ENCODE results near the gene GTF2H4.
"Not testable (repeated sequence)": the region's sequence is repeated elsewhere in the genome, so short reads cannot be mapped to it uniquely, and the experiment has no call there.

Gene GTF2H4

DNA sequence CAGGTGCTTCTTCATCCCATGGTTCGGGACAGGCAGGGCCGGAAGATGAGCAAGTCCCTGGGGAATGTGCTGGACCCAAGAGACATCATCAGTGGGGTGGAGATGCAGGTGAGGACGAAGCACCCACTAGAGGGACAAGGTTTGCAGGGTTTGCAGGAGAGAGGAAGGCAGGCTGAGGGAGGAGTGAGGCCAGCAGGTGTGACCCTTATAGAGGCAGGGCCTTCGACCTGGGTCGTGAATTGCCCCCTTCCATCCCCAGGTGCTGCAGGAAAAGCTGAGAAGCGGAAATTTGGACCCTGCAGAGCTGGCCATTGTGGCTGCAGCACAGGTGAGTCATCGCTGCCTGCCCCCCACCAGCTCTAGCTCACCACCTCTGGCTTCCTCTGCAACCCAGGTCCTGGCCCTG is 14.4 kb downstream of the GTF2H4 start:
- no peak for DNase-seq (ENCODE audit: extremely low read depth, insufficient read length)
- H3K36me3 ChIP-seq (ENCODE audit: control insufficient read depth, insufficient read depth, low read length), result peaks cover 50% of the 10 kb centered on the region
- H3K27me3 ChIP-seq (replicated peaks; ENCODE audit: control insufficient read depth, insufficient read depth, low read length), result no peaks in the 10 kb centered on the region
- TF ChIP-seq, protein P1, sequence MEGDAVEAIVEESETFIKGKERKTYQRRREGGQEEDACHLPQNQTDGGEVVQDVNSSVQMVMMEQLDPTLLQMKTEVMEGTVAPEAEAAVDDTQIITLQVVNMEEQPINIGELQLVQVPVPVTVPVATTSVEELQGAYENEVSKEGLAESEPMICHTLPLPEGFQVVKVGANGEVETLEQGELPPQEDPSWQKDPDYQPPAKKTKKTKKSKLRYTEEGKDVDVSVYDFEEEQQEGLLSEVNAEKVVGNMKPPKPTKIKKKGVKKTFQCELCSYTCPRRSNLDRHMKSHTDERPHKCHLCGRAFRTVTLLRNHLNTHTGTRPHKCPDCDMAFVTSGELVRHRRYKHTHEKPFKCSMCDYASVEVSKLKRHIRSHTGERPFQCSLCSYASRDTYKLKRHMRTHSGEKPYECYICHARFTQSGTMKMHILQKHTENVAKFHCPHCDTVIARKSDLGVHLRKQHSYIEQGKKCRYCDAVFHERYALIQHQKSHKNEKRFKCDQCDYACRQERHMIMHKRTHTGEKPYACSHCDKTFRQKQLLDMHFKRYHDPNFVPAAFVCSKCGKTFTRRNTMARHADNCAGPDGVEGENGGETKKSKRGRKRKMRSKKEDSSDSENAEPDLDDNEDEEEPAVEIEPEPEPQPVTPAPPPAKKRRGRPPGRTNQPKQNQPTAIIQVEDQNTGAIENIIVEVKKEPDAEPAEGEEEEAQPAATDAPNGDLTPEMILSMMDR (IDR thresholded peaks at IDR 0.05; ENCODE audit: insufficient read depth, low read length, poor library complexity, severe bottlenecking), result no peak
- no peak overlapping the region for H3K4me3 ChIP-seq (replicated peaks; ENCODE audit: low read depth, low read length)

DNA sequence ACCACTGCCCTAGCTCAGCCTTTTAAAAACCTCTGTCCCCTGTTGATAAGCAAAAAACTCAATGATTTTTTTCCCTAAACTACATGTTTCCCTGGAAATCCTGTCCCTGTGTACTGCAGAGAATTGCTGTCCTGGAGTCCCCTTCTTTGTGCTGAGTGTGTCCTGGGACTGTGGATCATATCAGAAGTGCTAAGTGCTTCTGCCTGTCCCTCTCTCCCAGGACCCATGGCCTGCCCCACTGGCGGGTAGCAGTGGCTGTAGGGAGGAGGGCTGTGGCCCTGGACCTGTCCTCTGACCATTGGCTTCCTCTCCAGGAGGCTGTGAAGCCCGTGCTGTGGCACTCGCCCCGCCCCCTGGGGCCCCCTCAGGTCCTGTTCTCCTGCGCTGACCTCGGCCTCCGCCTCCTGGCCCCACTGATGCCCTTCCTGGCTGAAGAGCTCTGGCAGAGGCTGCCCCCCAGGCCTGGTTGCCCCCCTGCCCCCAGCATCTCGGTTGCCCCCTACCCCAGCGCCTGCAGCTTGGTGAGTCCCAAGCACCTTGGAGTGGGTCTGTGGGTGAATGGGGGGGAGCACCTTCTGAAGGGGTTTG is 16.1 kb downstream of the GTF2H4 start:
- H3K4me3 ChIP-seq (replicated peaks; ENCODE audit: low read depth, low read length); DNase-seq (ENCODE audit: extremely low read depth, insufficient read length); H3K27me3 ChIP-seq (replicated peaks; ENCODE audit: control insufficient read depth, insufficient read depth, low read length): not testable (repeated sequence)
- peaks cover 42% of the 10 kb centered on the region for H3K36me3 ChIP-seq (ENCODE audit: control insufficient read depth, insufficient read depth, low read length)

DNA sequence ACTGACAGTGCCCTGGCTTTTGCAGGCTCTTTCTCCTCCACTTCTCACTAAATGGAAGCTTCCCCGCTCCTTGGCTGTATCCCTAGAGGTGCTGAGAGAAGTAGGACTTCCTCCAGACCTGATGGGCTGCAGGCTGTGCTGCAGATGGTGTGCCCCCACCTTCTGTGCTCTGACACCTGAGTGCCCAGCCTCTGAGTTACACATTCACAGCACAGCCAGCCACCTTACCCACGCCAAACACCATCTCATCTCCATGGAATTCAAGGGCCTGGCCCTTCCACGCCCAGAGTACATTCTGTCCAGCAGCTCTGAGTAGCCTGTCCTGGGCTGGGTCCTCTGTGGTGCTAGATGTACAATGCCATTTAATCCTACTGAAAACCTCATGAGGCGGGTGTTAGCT is 18.6 kb downstream of the GTF2H4 start:
- DNase-seq (ENCODE audit: extremely low read depth, insufficient read length), result no peak
- TF ChIP-seq, protein P1 (IDR thresholded peaks at IDR 0.05; ENCODE audit: insufficient read depth, low read length, poor library complexity, severe bottlenecking), result no peak
- Histone ChIP-seq H3K4me3 (replicated peaks; ENCODE audit: low read depth, low read length) (no peak overlapping the region), H3K27me3 (replicated peaks; ENCODE audit: control insufficient read depth, insufficient read depth, low read length) (no peaks in the 10 kb centered on the region), H3K36me3 (ENCODE audit: control insufficient read depth, insufficient read depth, low read length) (peaks cover 28% of the 10 kb centered on the region)

DNA sequence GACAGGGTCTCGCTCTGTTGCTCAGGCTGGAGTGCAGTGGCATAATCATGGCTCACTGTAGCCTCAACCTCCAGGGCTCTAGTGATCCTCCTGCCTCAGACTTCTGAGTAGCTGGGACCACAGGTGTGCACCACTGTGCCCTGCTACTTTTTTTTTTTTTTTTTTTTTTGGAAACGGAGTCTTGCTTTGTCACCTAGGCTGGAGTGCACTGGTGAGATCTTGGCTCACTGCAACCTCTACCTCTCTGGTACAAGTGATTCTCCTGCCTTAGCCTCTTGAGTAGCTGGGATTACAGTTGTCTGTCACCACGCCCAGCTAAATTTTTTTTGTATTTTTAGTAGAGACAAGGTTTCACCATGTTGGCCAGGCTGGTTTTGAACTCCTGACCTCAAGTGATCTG is 19.1 kb downstream of the GTF2H4 start:
- H3K36me3 ChIP-seq (ENCODE audit: control insufficient read depth, insufficient read depth, low read length), result peaks cover 26% of the 10 kb centered on the region

GRCh38 chr6:30928677-30929076 is 20.7 kb downstream of the GTF2H4 start:
- TF ChIP-seq, protein P1 (IDR thresholded peaks at IDR 0.05; ENCODE audit: insufficient read depth, low read length, poor library complexity, severe bottlenecking), result no peak
- Histone ChIP-seq H3K4me3 (replicated peaks; ENCODE audit: low read depth, low read length) (no peak overlapping the region), H3K36me3 (ENCODE audit: control insufficient read depth, insufficient read depth, low read length) (peaks cover 16% of the 10 kb centered on the region), H3K27me3 (replicated peaks; ENCODE audit: control insufficient read depth, insufficient read depth, low read length) (no peaks in the 10 kb centered on the region)
- DNase-seq (ENCODE audit: extremely low read depth, insufficient read length), result no peak

More for the DNA sequence above, 19.1 kb downstream of the GTF2H4 start:
- DNase-seq (ENCODE audit: extremely low read depth, insufficient read length); H3K4me3 ChIP-seq (replicated peaks; ENCODE audit: low read depth, low read length); H3K27me3 ChIP-seq (replicated peaks; ENCODE audit: control insufficient read depth, insufficient read depth, low read length): not testable (repeated sequence)

- Histone ChIP-seq H3K4me3 (replicated peaks; ENCODE audit: low read depth, low read length) (no peak overlapping the region), H3K27me3 (replicated peaks; ENCODE audit: control insufficient read depth, insufficient read depth, low read length) (no peaks in the 10 kb centered on the region), H3K36me3 (ENCODE audit: control insufficient read depth, insufficient read depth, low read length) (peaks cover 11% of the 10 kb centered on the region)
- no peak for DNase-seq (ENCODE audit: extremely low read depth, insufficient read length)
- TF ChIP-seq, protein P1 (IDR thresholded peaks at IDR 0.05; ENCODE audit: insufficient read depth, low read length, poor library complexity, severe bottlenecking), result no peak
These were observed 22.5 kb downstream of the GTF2H4 start for GRCh38 chr6:30930506-30930905.

DNA sequence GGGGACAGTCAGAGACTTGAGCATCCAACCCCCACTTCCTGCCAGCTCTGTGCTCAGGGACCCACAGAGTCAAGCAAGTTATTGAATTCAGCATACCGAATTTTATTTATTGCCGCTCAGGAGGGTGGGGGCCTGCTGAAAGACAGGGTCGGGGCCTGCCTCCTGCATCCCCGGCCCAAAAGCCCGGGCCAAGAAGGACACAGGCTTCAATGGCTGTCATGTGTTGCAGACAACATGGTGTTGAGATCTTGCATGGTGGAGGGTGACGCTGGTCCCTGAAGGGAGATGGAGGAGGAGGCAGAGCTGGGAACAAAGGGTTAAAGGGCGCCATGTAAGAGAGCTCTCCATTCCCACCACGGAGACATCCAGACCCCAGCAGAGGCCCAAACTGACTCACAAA is 23.3 kb downstream of the GTF2H4 start:
- peaks cover 5% of the 10 kb centered on the region for H3K36me3 ChIP-seq (ENCODE audit: control insufficient read depth, insufficient read depth, low read length)
- no peak overlapping the region for H3K4me3 ChIP-seq (replicated peaks; ENCODE audit: low read depth, low read length)
- no peak for DNase-seq (ENCODE audit: extremely low read depth, insufficient read length)
- TF ChIP-seq, protein P1 (IDR thresholded peaks at IDR 0.05; ENCODE audit: insufficient read depth, low read length, poor library complexity, severe bottlenecking), result no peak
- no peaks in the 10 kb centered on the region for H3K27me3 ChIP-seq (replicated peaks; ENCODE audit: control insufficient read depth, insufficient read depth, low read length)

Data from GM06990 (cell line).